Measurements from ENCODE around the gene PRKCA. TPM values are rescaled to one million over a fixed set of nuclear protein-coding genes. Genes with fewer than 3 reads are reported as not detected.

The PRKCA gene
- total and polyA plus RNA-seq, 9 donors, result 9.1 to 67.6 (median 37.2) TPM

- H3K4me3 ChIP-seq, result no peak overlapping the region
- H3K9me3 ChIP-seq, result no peaks in the 10 kb centered on the region
- H3K27me3 ChIP-seq, result no peaks in the 10 kb centered on the region
- no peaks in the 10 kb centered on the region for H3K4me1 ChIP-seq (ENCODE audit: insufficient read depth)
- WGBS, 3 donors, result 90 to 94% (median 94%) methylated on average over 8 of the region's 8 CpGs
- DNase-seq, result no peak
- no peak overlapping the region for H3K27ac ChIP-seq
- no peak for TF ChIP-seq EP300 (IDR thresholded peaks at IDR 0.05)
- TF ChIP-seq, protein P1, sequence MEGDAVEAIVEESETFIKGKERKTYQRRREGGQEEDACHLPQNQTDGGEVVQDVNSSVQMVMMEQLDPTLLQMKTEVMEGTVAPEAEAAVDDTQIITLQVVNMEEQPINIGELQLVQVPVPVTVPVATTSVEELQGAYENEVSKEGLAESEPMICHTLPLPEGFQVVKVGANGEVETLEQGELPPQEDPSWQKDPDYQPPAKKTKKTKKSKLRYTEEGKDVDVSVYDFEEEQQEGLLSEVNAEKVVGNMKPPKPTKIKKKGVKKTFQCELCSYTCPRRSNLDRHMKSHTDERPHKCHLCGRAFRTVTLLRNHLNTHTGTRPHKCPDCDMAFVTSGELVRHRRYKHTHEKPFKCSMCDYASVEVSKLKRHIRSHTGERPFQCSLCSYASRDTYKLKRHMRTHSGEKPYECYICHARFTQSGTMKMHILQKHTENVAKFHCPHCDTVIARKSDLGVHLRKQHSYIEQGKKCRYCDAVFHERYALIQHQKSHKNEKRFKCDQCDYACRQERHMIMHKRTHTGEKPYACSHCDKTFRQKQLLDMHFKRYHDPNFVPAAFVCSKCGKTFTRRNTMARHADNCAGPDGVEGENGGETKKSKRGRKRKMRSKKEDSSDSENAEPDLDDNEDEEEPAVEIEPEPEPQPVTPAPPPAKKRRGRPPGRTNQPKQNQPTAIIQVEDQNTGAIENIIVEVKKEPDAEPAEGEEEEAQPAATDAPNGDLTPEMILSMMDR (IDR thresholded peaks at IDR 0.05), result no peak
- no peak for TF ChIP-seq POLR2A (IDR thresholded peaks at IDR 0.05)
- no peaks in the 10 kb centered on the region for H3K36me3 ChIP-seq
- intact Hi-C loops (cut with DNase I), result no loop called here
These were observed 255.5 kb downstream of the PRKCA start for GRCh38 chr17:66557886-66558285.

DNA sequence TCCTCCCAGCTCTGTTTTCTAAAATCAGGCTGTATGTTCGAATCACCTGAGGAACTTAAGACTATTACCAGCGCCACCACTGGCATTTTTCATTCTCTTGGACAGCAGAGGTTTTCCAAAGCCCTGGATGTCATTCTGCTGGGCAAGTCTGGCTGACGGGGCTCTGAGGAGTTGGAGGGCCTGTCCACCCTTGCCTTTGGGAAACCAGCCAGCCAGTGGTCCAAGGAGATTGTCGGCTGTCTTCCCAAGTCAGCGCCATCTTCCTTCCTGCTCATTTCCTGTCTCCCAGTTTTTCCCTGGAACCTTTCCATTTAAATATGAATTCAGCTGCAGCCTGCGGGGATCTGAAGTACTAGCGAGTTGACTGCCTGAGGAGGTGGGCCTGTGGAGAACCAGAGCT lies 258.3 kb downstream of the PRKCA start:
- no peak overlapping the region for H3K4me3 ChIP-seq
- no peak overlapping the region for H3K27ac ChIP-seq
- WGBS, 3 donors, result 95 to 98% (median 97%) methylated on average over 7 of the region's 7 CpGs
- H3K4me1 ChIP-seq (ENCODE audit: insufficient read depth), result no peaks in the 10 kb centered on the region
- TF ChIP-seq, protein P1 (IDR thresholded peaks at IDR 0.05), result no peak
- TF ChIP-seq POLR2A (IDR thresholded peaks at IDR 0.05), result no peak
- TF ChIP-seq EP300 (IDR thresholded peaks at IDR 0.05), result no peak
- H3K27me3 ChIP-seq, result no peaks in the 10 kb centered on the region
- intact Hi-C loops (cut with DNase I), result loop anchor here in 1 of 4 donors (10.0 kb wide), 1 partner anchor 306 kb away; no protein-coding TSS in a partner anchor
- no peak for DNase-seq
- no peaks in the 10 kb centered on the region for H3K9me3 ChIP-seq
- no peaks in the 10 kb centered on the region for H3K36me3 ChIP-seq

- DNase-seq, result no peak
- intact Hi-C loops (cut with DNase I), result loop anchor here in 1 of 4 donors (10.0 kb wide), 1 partner anchor 307 kb away; no protein-coding TSS in a partner anchor
- no peaks in the 10 kb centered on the region for H3K4me1 ChIP-seq (ENCODE audit: insufficient read depth)
- no peak overlapping the region for H3K4me3 ChIP-seq
- no peaks in the 10 kb centered on the region for H3K36me3 ChIP-seq
- no peaks in the 10 kb centered on the region for H3K27me3 ChIP-seq
- TF ChIP-seq, protein P1 (IDR thresholded peaks at IDR 0.05), result no peak
- TF ChIP-seq POLR2A (IDR thresholded peaks at IDR 0.05), result no peak
- no peak for TF ChIP-seq EP300 (IDR thresholded peaks at IDR 0.05)
- no peak overlapping the region for H3K27ac ChIP-seq
- no peaks in the 10 kb centered on the region for H3K9me3 ChIP-seq
These were observed 259.7 kb downstream of the PRKCA start for GRCh38 chr17:66562119-66562518.

DNA sequence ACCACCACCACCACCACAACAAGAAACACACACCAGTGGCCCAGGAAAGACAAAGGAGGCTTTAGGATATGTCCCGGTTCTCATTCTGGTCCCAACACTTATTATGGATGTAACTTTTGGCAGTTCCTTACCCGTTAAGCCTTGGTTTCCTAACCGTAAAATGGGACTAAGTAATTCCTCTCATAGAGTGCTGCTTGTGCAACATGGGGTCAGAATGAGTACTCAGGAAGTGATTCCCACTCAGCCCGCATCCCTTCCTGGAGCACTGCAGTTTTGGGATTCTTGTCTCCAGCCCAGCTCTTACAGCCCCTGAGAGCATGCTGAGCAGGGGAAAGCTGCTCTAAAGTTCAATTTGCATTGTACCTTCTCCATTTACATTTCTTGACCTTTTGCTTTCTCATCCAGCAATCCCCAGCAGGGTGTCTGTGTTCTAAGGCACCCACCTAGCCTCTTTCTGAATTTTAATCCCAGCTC lies 262.6 kb downstream of the PRKCA start:
- H3K9me3 ChIP-seq, result no peaks in the 10 kb centered on the region
- no peak overlapping the region for H3K4me3 ChIP-seq
- no peaks in the 10 kb centered on the region for H3K27me3 ChIP-seq
- H3K4me1 ChIP-seq (ENCODE audit: insufficient read depth), result no peaks in the 10 kb centered on the region
- H3K36me3 ChIP-seq, result no peaks in the 10 kb centered on the region
- intact Hi-C loops (cut with DNase I), result loop anchor here in 1 of 4 donors (10.0 kb wide), 1 partner anchor 310 kb away; no protein-coding TSS in a partner anchor
- 83 to 97% (median 96%) methylated on average over 4 of the region's 4 CpGs for WGBS, 3 donors
- DNase-seq, result no peak
- no peak for TF ChIP-seq POLR2A (IDR thresholded peaks at IDR 0.05)
- TF ChIP-seq, protein P1 (IDR thresholded peaks at IDR 0.05), result no peak
- no peak for TF ChIP-seq EP300 (IDR thresholded peaks at IDR 0.05)
- H3K27ac ChIP-seq, result no peak overlapping the region

Measured in ovary (tissue), 9 donors.